GM19467 (cell line): Measurements from ENCODE around the gene C10orf62.
"Not testable (repeated sequence)": the region's sequence is repeated elsewhere in the genome, so short reads cannot be mapped to it uniquely, and the experiment has no call there.

Experiments
- ATAC-seq: cut with Tn5 transposase; IDR thresholded peaks from one replicate; pipeline ENCODE4 v1.9.1; 2021; ENCODE audit warnings: mild to moderate bottlenecking, moderate library complexity; ENCODE audit not compliant: unreplicated experiment

C10orf62 gene

GRCh38 chr10:97618733-97619132, 29.2 kb downstream of the C10orf62 start:
- ATAC-seq, result no peak

GRCh38 chr10:97623277-97623676, 33.8 kb downstream of the C10orf62 start:
- ATAC-seq, result no peak

DNA sequence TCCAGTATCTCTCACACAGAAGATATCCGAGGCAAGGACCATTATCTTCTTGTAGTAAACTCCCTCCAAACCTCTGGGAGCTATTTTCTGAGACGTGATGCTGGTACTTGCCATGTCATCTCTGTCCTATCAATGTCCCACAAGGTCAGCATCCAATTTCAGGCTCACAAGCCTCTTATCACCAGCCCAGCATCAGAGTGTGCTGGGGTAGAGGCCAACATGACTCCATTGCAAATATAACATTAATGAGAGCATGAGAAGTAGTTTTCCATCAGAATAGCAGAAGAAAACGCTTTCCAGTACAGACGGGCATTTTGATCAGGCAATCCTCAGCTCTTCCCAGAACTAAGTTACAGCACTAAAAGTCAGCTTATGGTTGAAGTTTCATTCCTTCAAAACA, 38.2 kb downstream of the C10orf62 start:
- ATAC-seq, result no peak

DNA sequence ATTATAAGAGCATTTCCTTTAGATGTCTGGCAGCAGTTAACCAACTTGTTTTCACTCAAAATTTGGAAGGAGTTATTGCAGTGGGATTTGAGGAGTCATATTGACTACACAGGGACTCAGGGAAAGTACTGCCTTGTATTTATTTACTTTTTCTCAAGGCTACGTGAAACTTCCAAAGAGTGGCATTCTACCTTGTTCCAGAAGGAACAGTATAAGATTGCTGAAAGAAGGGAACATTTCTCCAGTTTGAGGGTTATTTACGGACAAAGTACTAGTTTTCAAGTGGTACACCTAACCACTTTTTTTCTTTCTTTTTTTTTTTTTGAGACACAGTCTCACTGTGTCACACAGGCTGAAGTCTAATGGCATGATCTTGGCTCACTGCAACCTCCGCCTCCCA, 38.7 kb downstream of the C10orf62 start:
- ATAC-seq, result no peak

- no peak for ATAC-seq
Observed at GRCh38 chr10:97629289-97629688, 39.8 kb downstream of the C10orf62 start.

DNA sequence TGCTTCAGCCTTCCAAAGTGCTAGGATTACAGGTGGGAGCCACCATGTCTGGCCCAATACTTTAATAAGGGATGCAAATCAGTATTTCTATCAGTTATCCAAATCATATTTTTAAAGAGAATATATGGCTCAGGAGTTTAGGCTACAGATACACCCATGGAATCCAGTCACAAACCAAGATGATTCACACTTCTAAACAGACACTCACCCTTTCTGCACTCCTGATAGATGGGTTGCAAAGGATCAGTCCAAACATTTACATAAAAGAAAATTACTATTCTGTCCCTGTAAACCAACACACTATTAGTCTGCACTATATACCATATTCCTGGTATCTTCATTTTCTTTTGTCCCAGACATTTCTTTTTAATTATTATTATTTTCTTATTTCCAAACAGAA, 41.6 kb downstream of the C10orf62 start:
- no peak for ATAC-seq

DNA sequence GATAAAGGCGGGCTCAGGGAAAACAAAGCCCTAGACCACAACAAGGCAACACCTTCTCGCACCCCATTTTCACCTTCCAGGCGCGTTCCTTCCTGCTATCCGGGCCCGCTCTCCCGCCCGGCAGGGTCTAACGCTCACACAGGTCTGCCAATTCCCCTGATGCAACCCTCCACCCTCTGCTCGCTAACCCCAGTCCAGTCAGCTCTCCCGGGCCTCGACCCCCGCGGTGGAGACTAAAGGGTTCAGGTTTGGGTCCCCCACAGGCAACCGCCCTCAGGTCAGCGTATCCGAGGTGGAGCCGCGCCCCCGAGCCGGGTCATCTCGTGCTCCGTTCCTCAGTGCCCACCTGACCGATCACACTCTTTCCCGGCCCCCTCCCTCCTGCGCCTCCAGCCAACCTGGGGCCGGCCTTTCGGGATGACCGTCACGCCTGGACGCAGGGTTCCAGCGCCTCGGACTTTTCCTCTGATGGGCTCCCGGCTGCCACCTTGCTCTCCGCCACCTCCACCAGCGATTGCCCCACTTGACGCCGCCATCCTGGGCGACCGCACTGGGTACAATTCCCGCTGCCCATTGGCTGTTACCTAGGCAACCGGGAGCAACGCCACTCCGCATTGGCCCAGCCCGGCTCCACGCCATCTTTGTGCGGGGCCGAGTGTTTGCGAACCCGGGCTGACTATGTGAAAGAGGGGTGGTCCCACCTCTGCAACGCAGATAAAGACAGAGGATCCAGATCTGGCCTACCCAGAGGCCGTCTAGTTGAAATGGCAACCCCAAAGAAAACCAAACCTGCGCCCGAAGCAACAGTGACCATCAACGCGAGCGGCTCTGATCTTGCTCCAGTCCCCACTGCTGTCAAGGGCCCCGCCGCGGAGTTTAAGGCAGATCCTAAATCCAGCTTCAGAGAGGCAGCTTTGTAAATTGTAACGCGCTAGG, 43.7 kb downstream of the C10orf62 start, which contains the start of gene MORN4:
Gene MORN4, minus strand, starts transcription at position 552 of the 936 bp plus-strand sequence. CDS start 13,847 bp downstream, outside the sequence.
- peak; percentile 98 for ATAC-seq

DNA sequence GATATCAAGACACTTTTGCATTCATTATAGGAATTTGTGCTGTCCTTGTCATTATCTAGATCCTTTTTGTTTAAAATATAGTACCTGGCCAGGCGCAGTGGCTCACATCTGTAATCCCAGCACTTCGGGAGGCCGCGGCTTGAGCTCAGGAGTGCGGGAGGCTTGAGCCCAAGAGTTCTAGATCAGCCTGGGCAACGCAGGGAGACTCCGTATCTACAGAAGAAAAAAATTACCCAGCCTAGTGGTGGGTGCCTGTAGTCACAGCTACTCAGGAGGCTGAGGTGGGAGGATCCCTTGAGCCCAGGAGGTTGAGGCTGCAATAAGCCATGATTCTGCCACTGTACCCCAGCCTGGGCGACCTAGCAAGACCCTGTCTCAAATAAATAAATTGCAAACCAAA, 44.4 kb downstream of the C10orf62 start:
- no peak for ATAC-seq

DNA sequence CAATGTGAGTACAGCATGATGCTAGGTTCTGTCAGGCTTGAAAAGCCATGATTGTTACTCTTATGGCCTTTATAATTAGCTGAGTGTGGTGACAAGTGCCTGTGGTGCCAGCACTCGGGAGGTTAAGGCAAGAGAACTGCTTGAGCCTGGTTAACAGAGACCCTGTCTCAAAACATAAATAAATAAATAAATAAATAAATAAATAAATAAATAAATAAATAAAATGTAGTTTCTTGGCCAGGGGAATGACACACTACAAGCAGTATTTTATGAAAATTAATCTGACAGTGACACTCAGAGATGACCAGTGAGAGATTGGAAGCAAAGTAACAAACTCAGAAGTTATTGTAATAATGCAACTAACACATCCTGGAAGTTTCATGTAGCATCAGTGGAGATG, 46.1 kb downstream of the C10orf62 start:
- no peak for ATAC-seq

GRCh38 chr10:97639090-97639489, 49.6 kb downstream of the C10orf62 start:
- ATAC-seq, result not testable (repeated sequence)

- peak; percentile 98 for ATAC-seq
Observed at GRCh38 chr10:97640174-97640867, 50.8 kb downstream of the C10orf62 start, which contains the start of gene PI4K2A. Gene PI4K2A (plus strand): TSS chr10:97640671. CDS start chr10:97640743, 72 bp downstream.
